Activated CD4-positive, alpha-beta T cell treated with anti-CD3 and anti-CD28 coated beads, Interleukin-2, Interleukin-4, amounts not matched to agents 100 ng/mL and 50 ng/mL, durations not matched to agents 16 hours and 8 hours (primary cell): ENCODE measurements around the gene IFNGR2.

Source experiments
- DNase-seq: peaks from one replicate; pipeline ENCODE4 v3.0.0-alpha.2; 2020; ENCODE audit warnings: low spot score

The IFNGR2 gene

GRCh38 chr21:33481314-33481943 is 78.2 kb downstream of the IFNGR2 start:
- DNase-seq, result no peak
